Esophagus squamous epithelium (tissue), 4 donors: Measurements from ENCODE around the gene VWA3A.

ENCODE experiments used
- CTCF ChIP-seq, 6 experiments: fragments of 450-650 bp in 4 of 6; fragments of 200-600 bp in 2 of 6; sonication (generic) in 2 of 6; IDR thresholded peaks; one replicate each; pipeline ENCODE4 v1.5.1; 2016 to 2019; ENCODE audit warnings: antibody characterized with exemption in 6 of 6, mild to moderate bottlenecking in 4 of 6, moderate library complexity in 4 of 6
- POLR2A ChIP-seq, 4 donors: fragments of 450-650 bp; IDR thresholded peaks; one replicate each; pipeline ENCODE4 v1.6.1; 2017; ENCODE audit warnings: antibody characterized with exemption in 4 of 4, mild to moderate bottlenecking in 4 of 4, moderate library complexity in 3 of 4

- TF ChIP-seq CTCF (IDR thresholded peaks at IDR 0.05) (no peak), POLR2A (IDR thresholded peaks at IDR 0.05) (no peak)
Measured at GRCh38 chr16:22116095-22116700, 23.9 kb downstream of the VWA3A start.
